ENCODE measurements around the gene MDK. TPM values are rescaled to one million over a fixed set of nuclear protein-coding genes. Genes with fewer than 3 reads are reported as not detected.

MDK gene
- total and polyA plus RNA-seq, 9 donors = 211 to 634 (median 411) TPM

DNA sequence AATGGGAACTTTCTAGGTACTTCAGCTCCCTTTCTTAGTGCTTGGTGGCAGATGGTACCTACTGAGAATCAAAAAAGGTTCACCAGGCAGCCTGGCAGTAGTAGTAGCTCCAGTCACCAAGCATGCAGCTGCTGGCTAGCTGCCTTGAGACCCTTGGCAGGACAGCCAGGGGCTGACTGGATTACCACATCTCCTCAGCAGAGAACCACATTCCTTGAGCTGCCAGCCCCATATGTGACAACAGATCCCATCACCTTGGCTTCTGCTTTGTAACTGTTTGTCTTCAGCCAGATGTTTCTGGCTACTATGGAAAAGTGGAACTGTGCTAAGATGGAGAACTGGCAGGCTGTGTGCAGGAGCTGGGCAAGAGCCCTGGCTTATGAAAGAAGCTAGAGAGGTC, 49.7 kb downstream of the MDK start:
- no peaks in the 10 kb centered on the region for H3K36me3 ChIP-seq
- no peaks in the 10 kb centered on the region for H3K9me3 ChIP-seq
- no peak overlapping the region for H3K4me3 ChIP-seq
- intact Hi-C loops (cut with DNase I) = no loop called here
- TF ChIP-seq POLR2A (IDR thresholded peaks at IDR 0.05) (no peak), EP300 (IDR thresholded peaks at IDR 0.05) (no peak), CTCF (IDR thresholded peaks at IDR 0.05) (no peak)
- no peak overlapping the region for H3K27ac ChIP-seq
- H3K27me3 ChIP-seq = no peaks in the 10 kb centered on the region
- no peaks in the 10 kb centered on the region for H3K4me1 ChIP-seq (ENCODE audit: insufficient read depth)
- no peak for DNase-seq

Small RNA genes lying within 50 kb of the gene (microRNA-seq; reads per million reads assigned to microRNA genes)
- 0 reads per million in 3 donors for gene MIR4688

Small RNA genes lying within 50 kb of the gene (small RNA-seq; reads per million reads assigned to genes)
- gene MIR4688 = not detected

Other genes starting within 250 kb of the MDK start
- gene CREB3L1, start 104.0 kb upstream of the MDK start, total RNA-seq = 10 to 100 TPM in 3 of 7 donors, 1 to 10 TPM in 4; 1.7 to 63.0 (median 5.2) TPM
- gene CREB3L1, start 104.0 kb upstream of the MDK start, polyA plus RNA-seq = 10 to 100 TPM in 1 of 2 donors, 1 to 10 TPM in 1; 7.5 to 25.9 TPM
- 10 to 100 TPM; 18.8 to 46.0 (median 29.4) TPM for gene DGKZ, start 34.2 kb upstream of the MDK start, total RNA-seq
- 10 to 100 TPM in 1 of 2 donors, 1 to 10 TPM in 1; 8.9 to 26.1 TPM for gene DGKZ, start 34.2 kb upstream of the MDK start, polyA plus RNA-seq
- under 1 TPM in 5 of 7 donors, not detected in 2; 0.18 to 0.42 (median 0.23) TPM for gene CHRM4, start 10.1 kb downstream of the MDK start, total RNA-seq
- gene CHRM4, start 10.1 kb downstream of the MDK start, polyA plus RNA-seq = under 1 TPM in 1 of 2 donors, not detected in 1; 0.16 TPM
- gene AMBRA1, start 212.4 kb downstream of the MDK start, total RNA-seq = 10 to 100 TPM; 22.3 to 38.1 (median 34.4) TPM
- 10 to 100 TPM; 18.7 to 22.0 TPM for gene AMBRA1, start 212.4 kb downstream of the MDK start, polyA plus RNA-seq
- 1 to 10 TPM; 1.4 to 4.9 (median 3.2) TPM for gene HARBI1, start 235.6 kb downstream of the MDK start, total RNA-seq
- 1 to 10 TPM; 1.3 to 2.2 TPM for gene HARBI1, start 235.6 kb downstream of the MDK start, polyA plus RNA-seq
- gene ATG13, start 235.9 kb downstream of the MDK start, total RNA-seq = 10 to 100 TPM; 41.8 to 60.1 (median 54.5) TPM
- 100 to 1,000 TPM in 1 of 2 donors, 10 to 100 TPM in 1; 37.2 to 119 TPM for gene ATG13, start 235.9 kb downstream of the MDK start, polyA plus RNA-seq